Measurements from ENCODE around the gene IRX4.

- no peak for TF ChIP-seq CTCF (conservative IDR thresholded peaks at IDR 0.05; ENCODE audit: low read depth in 2 of 2)
- TF ChIP-seq EZH2 (IDR thresholded peaks at IDR 0.05; ENCODE audit: low read depth, unreplicated experiment) = no peak
- TF ChIP-seq POLR2AphosphoS5 (IDR thresholded peaks at IDR 0.05; ENCODE audit: low read depth) = no peak
- TF ChIP-seq CREB1 (CRISPR knock-in tag; IDR thresholded peaks at IDR 0.05; ENCODE audit: low read depth) = no peak
- TF ChIP-seq ZNF331 (CRISPR knock-in tag; IDR thresholded peaks at IDR 0.05; ENCODE audit: low read depth) = no peak
- no peak for TF ChIP-seq NANOG (IDR thresholded peaks at IDR 0.05; ENCODE audit: borderline replicate concordance)
- no peak for TF ChIP-seq REST (IDR thresholded peaks at IDR 0.05; ENCODE audit: unreplicated experiment)
- TF ChIP-seq EZH2phosphoT487 (IDR thresholded peaks at IDR 0.05; ENCODE audit: unreplicated experiment) = no peak
- TF ChIP-seq, protein P1, sequence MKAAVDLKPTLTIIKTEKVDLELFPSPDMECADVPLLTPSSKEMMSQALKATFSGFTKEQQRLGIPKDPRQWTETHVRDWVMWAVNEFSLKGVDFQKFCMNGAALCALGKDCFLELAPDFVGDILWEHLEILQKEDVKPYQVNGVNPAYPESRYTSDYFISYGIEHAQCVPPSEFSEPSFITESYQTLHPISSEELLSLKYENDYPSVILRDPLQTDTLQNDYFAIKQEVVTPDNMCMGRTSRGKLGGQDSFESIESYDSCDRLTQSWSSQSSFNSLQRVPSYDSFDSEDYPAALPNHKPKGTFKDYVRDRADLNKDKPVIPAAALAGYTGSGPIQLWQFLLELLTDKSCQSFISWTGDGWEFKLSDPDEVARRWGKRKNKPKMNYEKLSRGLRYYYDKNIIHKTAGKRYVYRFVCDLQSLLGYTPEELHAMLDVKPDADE (IDR thresholded peaks at IDR 0.05) = no peak
- TF ChIP-seq STAT1 (IDR thresholded peaks at IDR 0.05; ENCODE audit: unreplicated experiment) = no peak
- TF ChIP-seq ZNF462 (CRISPR knock-in tag; IDR thresholded peaks at IDR 0.05) = no peak
Measured at GRCh38 chr5:1874348-1874747, 8.4 kb downstream of the IRX4 start.

Data from GM23338 (cell line).